ENCODE results near the gene PHLDA2. TPM values are rescaled to one million over a fixed set of nuclear protein-coding genes. Genes with fewer than 3 reads are reported as not detected.

PHLDA2 gene
- total and polyA plus RNA-seq, 2 of the 13 experiments (the other 11 are each of a cell fraction or from before 2014, with no cell fraction given) = 0.55 to 0.78 TPM

DNA sequence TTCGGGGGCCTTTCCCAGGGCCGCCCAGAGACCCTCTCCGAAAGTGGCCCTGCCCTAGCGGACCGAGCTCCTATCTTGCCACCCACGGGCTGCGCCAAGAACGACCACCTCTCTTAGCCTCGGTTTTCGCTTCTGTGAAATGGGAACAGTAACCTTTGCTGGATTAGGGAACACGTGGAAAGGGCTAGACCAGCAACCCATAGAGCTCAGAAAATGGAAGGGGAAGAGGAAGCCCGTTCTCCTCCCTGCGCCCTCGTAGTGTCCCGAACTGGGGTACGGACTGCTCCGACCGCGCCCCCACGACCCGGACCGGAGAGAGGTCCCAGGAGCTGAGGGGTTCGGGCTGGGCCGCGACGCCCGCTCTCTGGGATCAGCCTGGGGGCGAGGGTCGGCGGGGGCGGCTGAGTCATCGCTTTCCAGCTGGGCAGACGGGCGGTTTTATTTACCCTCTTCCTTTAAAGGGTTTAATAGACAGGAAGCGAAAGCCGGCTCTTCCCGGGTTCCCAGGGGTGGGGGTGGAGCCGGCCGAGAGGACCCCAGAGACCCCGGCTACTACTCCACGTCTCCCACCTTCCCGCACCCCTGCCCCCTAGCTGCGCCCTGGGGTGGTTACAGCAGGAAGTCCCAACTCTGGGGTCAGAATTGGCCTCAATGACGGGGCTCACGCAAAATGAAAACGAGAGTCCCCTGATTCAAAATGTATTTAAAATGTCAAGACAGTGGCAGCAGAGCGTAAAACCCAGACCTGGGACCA, 907 bp upstream of the PHLDA2 start (continued):
- TF ChIP-seq MEF2D (CRISPR knock-in tag; IDR thresholded peaks at IDR 0.05) = peak; percentile 5; the same call in 1 of the 2 replicates
- TF ChIP-seq, protein P1, sequence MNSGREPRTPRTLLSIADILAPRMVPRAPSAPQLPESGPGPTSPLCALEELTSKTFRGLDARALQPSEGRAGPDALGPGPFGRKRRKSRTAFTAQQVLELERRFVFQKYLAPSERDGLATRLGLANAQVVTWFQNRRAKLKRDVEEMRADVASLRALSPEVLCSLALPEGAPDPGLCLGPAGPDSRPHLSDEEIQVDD (CRISPR knock-in tag; IDR thresholded peaks at IDR 0.05; ENCODE audit: borderline replicate concordance) = no peak
- no peak for TF ChIP-seq TEAD2 (CRISPR knock-in tag; IDR thresholded peaks at IDR 0.05)
- TF ChIP-seq, protein P2, sequence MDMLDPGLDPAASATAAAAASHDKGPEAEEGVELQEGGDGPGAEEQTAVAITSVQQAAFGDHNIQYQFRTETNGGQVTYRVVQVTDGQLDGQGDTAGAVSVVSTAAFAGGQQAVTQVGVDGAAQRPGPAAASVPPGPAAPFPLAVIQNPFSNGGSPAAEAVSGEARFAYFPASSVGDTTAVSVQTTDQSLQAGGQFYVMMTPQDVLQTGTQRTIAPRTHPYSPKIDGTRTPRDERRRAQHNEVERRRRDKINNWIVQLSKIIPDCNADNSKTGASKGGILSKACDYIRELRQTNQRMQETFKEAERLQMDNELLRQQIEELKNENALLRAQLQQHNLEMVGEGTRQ (IDR thresholded peaks at IDR 0.05; ENCODE audit: low read depth, low read length) = no peak
- TF ChIP-seq, protein P2 (CRISPR knock-in tag; IDR thresholded peaks at IDR 0.05; ENCODE audit: borderline replicate concordance) = no peak
- TF ChIP-seq ZMYM2 (CRISPR knock-in tag; IDR thresholded peaks at IDR 0.05) = peak; percentile 74; the same call in 1 of the 2 replicates
- peak; percentile 48; the same call in 1 of the 2 replicates for TF ChIP-seq ZNF605 (CRISPR knock-in tag; IDR thresholded peaks at IDR 0.05)
- TF ChIP-seq, protein P3, sequence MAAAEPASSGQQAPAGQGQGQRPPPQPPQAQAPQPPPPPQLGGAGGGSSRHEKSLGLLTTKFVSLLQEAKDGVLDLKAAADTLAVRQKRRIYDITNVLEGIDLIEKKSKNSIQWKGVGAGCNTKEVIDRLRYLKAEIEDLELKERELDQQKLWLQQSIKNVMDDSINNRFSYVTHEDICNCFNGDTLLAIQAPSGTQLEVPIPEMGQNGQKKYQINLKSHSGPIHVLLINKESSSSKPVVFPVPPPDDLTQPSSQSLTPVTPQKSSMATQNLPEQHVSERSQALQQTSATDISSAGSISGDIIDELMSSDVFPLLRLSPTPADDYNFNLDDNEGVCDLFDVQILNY (CRISPR knock-in tag; conservative IDR thresholded peaks at IDR 0.05) = no peak
- 0 out of 2 replicates have a peak, but pooled peaks have one; percentile 28 for TF ChIP-seq ZNF772 (CRISPR knock-in tag; IDR thresholded peaks at IDR 0.05)
- no peak for TF ChIP-seq ZNF510 (CRISPR knock-in tag; IDR thresholded peaks at IDR 0.05; ENCODE audit: low read depth)
- no peak for TF ChIP-seq TBP (CRISPR knock-in tag; IDR thresholded peaks at IDR 0.05)
- TF ChIP-seq CBX2 (IDR thresholded peaks at IDR 0.05; ENCODE audit: low read depth, low read length) = no peak
- no peak for TF ChIP-seq CBX2 (CRISPR knock-in tag; IDR thresholded peaks at IDR 0.05; ENCODE audit: low read depth)
- TF ChIP-seq, protein P4, sequence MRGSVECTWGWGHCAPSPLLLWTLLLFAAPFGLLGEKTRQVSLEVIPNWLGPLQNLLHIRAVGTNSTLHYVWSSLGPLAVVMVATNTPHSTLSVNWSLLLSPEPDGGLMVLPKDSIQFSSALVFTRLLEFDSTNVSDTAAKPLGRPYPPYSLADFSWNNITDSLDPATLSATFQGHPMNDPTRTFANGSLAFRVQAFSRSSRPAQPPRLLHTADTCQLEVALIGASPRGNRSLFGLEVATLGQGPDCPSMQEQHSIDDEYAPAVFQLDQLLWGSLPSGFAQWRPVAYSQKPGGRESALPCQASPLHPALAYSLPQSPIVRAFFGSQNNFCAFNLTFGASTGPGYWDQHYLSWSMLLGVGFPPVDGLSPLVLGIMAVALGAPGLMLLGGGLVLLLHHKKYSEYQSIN (CRISPR knock-in tag; IDR thresholded peaks at IDR 0.05; ENCODE audit: borderline replicate concordance) = no peak
- no peak for TF ChIP-seq ISX (CRISPR knock-in tag; conservative IDR thresholded peaks at IDR 0.05)
- TF ChIP-seq ZBTB7A (CRISPR knock-in tag; IDR thresholded peaks at IDR 0.05) = no peak; the same call in 1 of the 2 replicates
- TF ChIP-seq AGO2 (optimal IDR thresholded peaks at IDR 0.05; ENCODE audit: low read depth, low read length) = peak; percentile 51
- TF ChIP-seq, protein P5, sequence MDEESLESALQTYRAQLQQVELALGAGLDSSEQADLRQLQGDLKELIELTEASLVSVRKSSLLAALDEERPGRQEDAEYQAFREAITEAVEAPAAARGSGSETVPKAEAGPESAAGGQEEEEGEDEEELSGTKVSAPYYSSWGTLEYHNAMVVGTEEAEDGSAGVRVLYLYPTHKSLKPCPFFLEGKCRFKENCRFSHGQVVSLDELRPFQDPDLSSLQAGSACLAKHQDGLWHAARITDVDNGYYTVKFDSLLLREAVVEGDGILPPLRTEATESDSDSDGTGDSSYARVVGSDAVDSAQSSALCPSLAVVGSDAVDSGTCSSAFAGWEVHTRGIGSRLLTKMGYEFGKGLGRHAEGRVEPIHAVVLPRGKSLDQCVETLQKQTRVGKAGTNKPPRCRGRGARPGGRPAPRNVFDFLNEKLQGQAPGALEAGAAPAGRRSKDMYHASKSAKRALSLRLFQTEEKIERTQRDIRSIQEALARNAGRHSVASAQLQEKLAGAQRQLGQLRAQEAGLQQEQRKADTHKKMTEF (CRISPR knock-in tag; IDR thresholded peaks at IDR 0.05) = peak; percentile 45; the same call in 1 of the 2 replicates
- TF ChIP-seq, protein P6, sequence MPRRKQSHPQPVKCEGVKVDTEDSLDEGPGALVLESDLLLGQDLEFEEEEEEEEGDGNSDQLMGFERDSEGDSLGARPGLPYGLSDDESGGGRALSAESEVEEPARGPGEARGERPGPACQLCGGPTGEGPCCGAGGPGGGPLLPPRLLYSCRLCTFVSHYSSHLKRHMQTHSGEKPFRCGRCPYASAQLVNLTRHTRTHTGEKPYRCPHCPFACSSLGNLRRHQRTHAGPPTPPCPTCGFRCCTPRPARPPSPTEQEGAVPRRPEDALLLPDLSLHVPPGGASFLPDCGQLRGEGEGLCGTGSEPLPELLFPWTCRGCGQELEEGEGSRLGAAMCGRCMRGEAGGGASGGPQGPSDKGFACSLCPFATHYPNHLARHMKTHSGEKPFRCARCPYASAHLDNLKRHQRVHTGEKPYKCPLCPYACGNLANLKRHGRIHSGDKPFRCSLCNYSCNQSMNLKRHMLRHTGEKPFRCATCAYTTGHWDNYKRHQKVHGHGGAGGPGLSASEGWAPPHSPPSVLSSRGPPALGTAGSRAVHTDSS (CRISPR knock-in tag; conservative IDR thresholded peaks at IDR 0.05) = 0 out of 2 replicates have a peak, but pooled peaks have one; percentile 44
- TF ChIP-seq, protein P7, sequence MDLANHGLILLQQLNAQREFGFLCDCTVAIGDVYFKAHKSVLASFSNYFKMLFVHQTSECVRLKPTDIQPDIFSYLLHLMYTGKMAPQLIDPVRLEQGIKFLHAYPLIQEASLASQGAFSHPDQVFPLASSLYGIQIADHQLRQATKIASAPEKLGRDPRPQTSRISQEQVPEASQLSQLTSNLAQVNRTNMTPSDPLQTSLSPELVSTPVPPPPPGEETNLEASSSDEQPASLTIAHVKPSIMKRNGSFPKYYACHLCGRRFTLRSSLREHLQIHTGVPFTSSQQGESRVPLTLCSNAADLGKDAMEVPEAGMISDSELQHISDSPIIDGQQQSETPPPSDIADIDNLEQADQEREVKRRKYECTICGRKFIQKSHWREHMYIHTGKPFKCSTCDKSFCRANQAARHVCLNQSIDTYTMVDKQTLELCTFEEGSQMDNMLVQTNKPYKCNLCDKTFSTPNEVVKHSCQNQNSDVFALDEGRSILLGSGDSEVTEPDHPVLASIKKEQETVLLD (CRISPR knock-in tag; IDR thresholded peaks at IDR 0.05; ENCODE audit: low read depth) = 0 out of 2 replicates have a peak, but pooled peaks have one; percentile 10

Data from HepG2 (cell line).